ENCODE measurements around the gene LAMC3.

- TF ChIP-seq EP300 (conservative IDR thresholded peaks at IDR 0.05; ENCODE audit: poor library complexity, severe bottlenecking) (no peak), TAF1 (IDR thresholded peaks at IDR 0.05; ENCODE audit: low read depth) (no peak), RAD21 (conservative IDR thresholded peaks at IDR 0.05) (no peak), REST (IDR thresholded peaks at IDR 0.05; ENCODE audit: borderline replicate concordance) (no peak), EZH2 (IDR thresholded peaks at IDR 0.05; ENCODE audit: borderline replicate concordance, insufficient read depth, low read length, poor library complexity, severe bottlenecking) (no peak)
- TF ChIP-seq, protein P1, sequence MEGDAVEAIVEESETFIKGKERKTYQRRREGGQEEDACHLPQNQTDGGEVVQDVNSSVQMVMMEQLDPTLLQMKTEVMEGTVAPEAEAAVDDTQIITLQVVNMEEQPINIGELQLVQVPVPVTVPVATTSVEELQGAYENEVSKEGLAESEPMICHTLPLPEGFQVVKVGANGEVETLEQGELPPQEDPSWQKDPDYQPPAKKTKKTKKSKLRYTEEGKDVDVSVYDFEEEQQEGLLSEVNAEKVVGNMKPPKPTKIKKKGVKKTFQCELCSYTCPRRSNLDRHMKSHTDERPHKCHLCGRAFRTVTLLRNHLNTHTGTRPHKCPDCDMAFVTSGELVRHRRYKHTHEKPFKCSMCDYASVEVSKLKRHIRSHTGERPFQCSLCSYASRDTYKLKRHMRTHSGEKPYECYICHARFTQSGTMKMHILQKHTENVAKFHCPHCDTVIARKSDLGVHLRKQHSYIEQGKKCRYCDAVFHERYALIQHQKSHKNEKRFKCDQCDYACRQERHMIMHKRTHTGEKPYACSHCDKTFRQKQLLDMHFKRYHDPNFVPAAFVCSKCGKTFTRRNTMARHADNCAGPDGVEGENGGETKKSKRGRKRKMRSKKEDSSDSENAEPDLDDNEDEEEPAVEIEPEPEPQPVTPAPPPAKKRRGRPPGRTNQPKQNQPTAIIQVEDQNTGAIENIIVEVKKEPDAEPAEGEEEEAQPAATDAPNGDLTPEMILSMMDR (IDR thresholded peaks at IDR 0.05; ENCODE audit: poor library complexity, severe bottlenecking) = no peak
These were observed 438 bp upstream of the LAMC3 start for GRCh38 chr9:131008563-131008908.

All from neural cell (in vitro differentiated cells).